Mesendoderm (in vitro differentiated cells): ENCODE measurements around the gene DCTN2.

Experiments
- DNase-seq: peaks from one replicate; pipeline ENCODE4 v3.0.0; 2013
- H2AK5ac ChIP-seq: 2 replicates; pipeline ENCODE4 v1.6.1; 2013; ENCODE audit warnings: low read length, inconsistent platforms
- H2BK120ac ChIP-seq: 2 replicates; pipeline ENCODE4 v1.6.1; 2013; ENCODE audit warnings: low read depth, mild to moderate bottlenecking, low read length, moderate library complexity, mixed read lengths
- H2BK15ac ChIP-seq: replicated peaks from 2 replicates; pipeline ENCODE4 v1.6.1; 2013; ENCODE audit warnings: low read depth, mild to moderate bottlenecking, moderate library complexity
- H2BK5ac ChIP-seq: 2 replicates; pipeline ENCODE4 v1.6.1; 2013; ENCODE audit warnings: low read length, inconsistent platforms
- H3K18ac ChIP-seq: 2 replicates; pipeline ENCODE4 v1.6.1; 2013; ENCODE audit warnings: mild to moderate bottlenecking, low read length, mixed read lengths
- H3K23ac ChIP-seq: one replicate; pipeline ENCODE4 v1.6.1; 2013; ENCODE audit warnings: low read length
- H3K27ac ChIP-seq: 2 replicates; pipeline ENCODE4 v1.5.1; 2013; ENCODE audit warnings: low read depth, mild to moderate bottlenecking, inconsistent platforms, low read length, moderate library complexity
- H3K27me3 ChIP-seq: 2 replicates; pipeline ENCODE4 v1.6.1; 2013; ENCODE audit warnings: low read length, control low read depth, mild to moderate bottlenecking, inconsistent platforms; ENCODE audit not compliant: insufficient read depth, poor library complexity
- H3K36me3 ChIP-seq: 2 replicates; pipeline ENCODE4 v1.6.1; 2013; ENCODE audit warnings: low read length, inconsistent platforms; ENCODE audit not compliant: control insufficient read depth, insufficient read depth
- H3K4ac ChIP-seq: one replicate; pipeline ENCODE4 v1.6.1; 2013; ENCODE audit warnings: low read depth, mild to moderate bottlenecking, low read length, moderate library complexity
- H3K4me1 ChIP-seq: 2 replicates; pipeline ENCODE4 v1.6.1; 2013; ENCODE audit warnings: low read depth, low read length, inconsistent platforms; ENCODE audit not compliant: control insufficient read depth
- H3K4me2 ChIP-seq: 2 replicates; pipeline ENCODE4 v1.6.1; 2013; ENCODE audit warnings: low read length
- H3K4me3 ChIP-seq: 2 replicates; pipeline ENCODE4 v1.5.1; 2013; ENCODE audit warnings: mild to moderate bottlenecking, low read length
- H3K56ac ChIP-seq: one replicate; pipeline ENCODE4 v1.6.1; 2013; ENCODE audit warnings: low read length
- H3K79me1 ChIP-seq: 2 replicates; pipeline ENCODE4 v1.6.1; 2013; ENCODE audit warnings: low read length, inconsistent platforms
- H3K79me2 ChIP-seq: 2 replicates; pipeline ENCODE4 v1.6.1; 2013; ENCODE audit warnings: mild to moderate bottlenecking, low read length; ENCODE audit not compliant: control insufficient read depth, insufficient read depth
- H3K9ac ChIP-seq: 2 replicates; pipeline ENCODE4 v1.6.1; 2013; ENCODE audit warnings: low read length, inconsistent platforms
- H4K5ac ChIP-seq: one replicate; pipeline ENCODE4 v1.6.1; 2013; ENCODE audit warnings: low read length
- H4K8ac ChIP-seq: one replicate; pipeline ENCODE4 v1.6.1; 2013; ENCODE audit warnings: low read depth, mild to moderate bottlenecking, control low read depth, low read length, moderate library complexity
- WGBS: extraction: QIAGEN DNeasy Blood & Tissue Kit; methylation state at CpG from one replicate; pipeline ENCODE4 v1.1.7; 2013; ENCODE audit warnings: low lambda C conversion rate, missing lambda C conversion rate; ENCODE audit not compliant: insufficient coverage; ENCODE audit errors: extremely low coverage; 5-methylcytosine and 5-hydroxymethylcytosine counted together

Gene DCTN2

GRCh38 chr12:57533108-57533507, 13.9 kb downstream of the DCTN2 start:
- no peak overlapping the region for H2BK5ac ChIP-seq
- H3K4me3 ChIP-seq = no peak overlapping the region
- H3K4ac ChIP-seq = no peak overlapping the region
- no peak overlapping the region for H4K5ac ChIP-seq
- DNase-seq = no peak
- H3K79me1 ChIP-seq = no peaks in the 10 kb centered on the region
- H2AK5ac ChIP-seq = no peak overlapping the region
- H3K27ac ChIP-seq = no peak overlapping the region
- no peak overlapping the region for H3K23ac ChIP-seq
- no CpG with 5 or more reads among the region's 8 CpGs for WGBS
- H3K4me2 ChIP-seq = no peak overlapping the region
- H3K18ac ChIP-seq = no peak overlapping the region
- no peaks in the 10 kb centered on the region for H3K79me2 ChIP-seq
- no peak overlapping the region for H3K56ac ChIP-seq
- H2BK120ac ChIP-seq = no peak overlapping the region
- no peak overlapping the region for H3K9ac ChIP-seq
- H2BK15ac ChIP-seq = no peak overlapping the region
- H3K27me3 ChIP-seq = no peaks in the 10 kb centered on the region
- H3K36me3 ChIP-seq = peaks cover 11% of the 10 kb centered on the region
- no peaks in the 10 kb centered on the region for H3K4me1 ChIP-seq
- H4K8ac ChIP-seq = no peak overlapping the region

GRCh38 chr12:57531836-57532235, 15.2 kb downstream of the DCTN2 start:
- Histone ChIP-seq H4K8ac (no peak overlapping the region), H3K4me3 (no peak overlapping the region), H3K56ac (no peak overlapping the region), H3K9ac (no peak overlapping the region), H2BK120ac (no peak overlapping the region), H4K5ac (no peak overlapping the region), H3K18ac (no peak overlapping the region), H3K79me1 (no peaks in the 10 kb centered on the region), H2BK15ac (no peak overlapping the region), H3K23ac (no peak overlapping the region), H3K4ac (no peak overlapping the region), H2AK5ac (no peak overlapping the region), H3K4me2 (no peak overlapping the region), H3K27me3 (no peaks in the 10 kb centered on the region), H3K79me2 (no peaks in the 10 kb centered on the region), H3K36me3 (peaks cover 8% of the 10 kb centered on the region), H3K27ac (no peak overlapping the region), H3K4me1 (no peaks in the 10 kb centered on the region), H2BK5ac (no peak overlapping the region)
- DNase-seq = no peak
- WGBS = no CpG with 5 or more reads among the region's 1 CpG

- Histone ChIP-seq H3K79me2 (no peaks in the 10 kb centered on the region), H3K4me3 (no peak overlapping the region), H4K8ac (no peak overlapping the region), H3K23ac (no peak overlapping the region), H3K56ac (no peak overlapping the region), H3K79me1 (no peaks in the 10 kb centered on the region), H3K36me3 (peaks cover 8% of the 10 kb centered on the region), H3K4me1 (no peaks in the 10 kb centered on the region), H3K27me3 (no peaks in the 10 kb centered on the region), H3K9ac (no peak overlapping the region), H2BK120ac (no peak overlapping the region), H2AK5ac (no peak overlapping the region), H3K4ac (no peak overlapping the region), H3K4me2 (no peak overlapping the region), H2BK15ac (no peak overlapping the region), H3K27ac (no peak overlapping the region), H3K18ac (no peak overlapping the region), H4K5ac (no peak overlapping the region), H2BK5ac (no peak overlapping the region)
- DNase-seq = no peak
- no CpG with 5 or more reads among the region's 5 CpGs for WGBS
Measured at GRCh38 chr12:57530396-57531142, 16.4 kb downstream of the DCTN2 start.

GRCh38 chr12:57529831-57530230, 17.2 kb downstream of the DCTN2 start:
- no peak overlapping the region for H3K4me2 ChIP-seq
- H3K27ac ChIP-seq = no peak overlapping the region
- no peak overlapping the region for H3K4ac ChIP-seq
- no peak overlapping the region for H2BK5ac ChIP-seq
- H3K4me1 ChIP-seq = no peaks in the 10 kb centered on the region
- H4K5ac ChIP-seq = no peak overlapping the region
- H3K79me2 ChIP-seq = no peaks in the 10 kb centered on the region
- no peak overlapping the region for H3K4me3 ChIP-seq
- no peak overlapping the region for H3K18ac ChIP-seq
- H3K27me3 ChIP-seq = no peaks in the 10 kb centered on the region
- H3K79me1 ChIP-seq = no peaks in the 10 kb centered on the region
- no peak overlapping the region for H2BK120ac ChIP-seq
- H2BK15ac ChIP-seq = no peak overlapping the region
- H2AK5ac ChIP-seq = no peak overlapping the region
- H3K23ac ChIP-seq = no peak overlapping the region
- H3K56ac ChIP-seq = no peak overlapping the region
- DNase-seq = no peak
- H4K8ac ChIP-seq = no peak overlapping the region
- no peak overlapping the region for H3K9ac ChIP-seq
- H3K36me3 ChIP-seq = peaks cover 5% of the 10 kb centered on the region
- no CpG with 5 or more reads among the region's 6 CpGs for WGBS

GRCh38 chr12:57528831-57529555, 18.0 kb downstream of the DCTN2 start:
- no peak overlapping the region for H2BK15ac ChIP-seq
- no CpG with 5 or more reads among the region's 10 CpGs for WGBS
- H3K56ac ChIP-seq = no peak overlapping the region
- H4K8ac ChIP-seq = no peak overlapping the region
- H2BK5ac ChIP-seq = no peak overlapping the region
- H3K4me2 ChIP-seq = no peak overlapping the region
- H3K18ac ChIP-seq = no peak overlapping the region
- H3K4me3 ChIP-seq = no peak overlapping the region
- peaks cover 5% of the 10 kb centered on the region for H3K36me3 ChIP-seq
- no peak for DNase-seq
- H2AK5ac ChIP-seq = no peak overlapping the region
- peaks cover 3% of the 10 kb centered on the region for H3K79me1 ChIP-seq
- no peak overlapping the region for H3K4ac ChIP-seq
- H2BK120ac ChIP-seq = no peak overlapping the region
- no peaks in the 10 kb centered on the region for H3K27me3 ChIP-seq
- no peak overlapping the region for H3K9ac ChIP-seq
- no peak overlapping the region for H3K27ac ChIP-seq
- H3K4me1 ChIP-seq = no peaks in the 10 kb centered on the region
- no peak overlapping the region for H3K23ac ChIP-seq
- no peaks in the 10 kb centered on the region for H3K79me2 ChIP-seq
- H4K5ac ChIP-seq = no peak overlapping the region
